GM12874 (cell line): Measurements from ENCODE around the gene FCSK.

Source experiments
- CTCF ChIP-seq: IDR thresholded peaks from 2 replicates; pipeline ENCODE4 v1.5.1; 2011; ENCODE audit warnings: low read depth, mild to moderate bottlenecking, control low read depth, low read length, moderate library complexity; ENCODE audit not compliant: insufficient read depth

FCSK gene

DNA sequence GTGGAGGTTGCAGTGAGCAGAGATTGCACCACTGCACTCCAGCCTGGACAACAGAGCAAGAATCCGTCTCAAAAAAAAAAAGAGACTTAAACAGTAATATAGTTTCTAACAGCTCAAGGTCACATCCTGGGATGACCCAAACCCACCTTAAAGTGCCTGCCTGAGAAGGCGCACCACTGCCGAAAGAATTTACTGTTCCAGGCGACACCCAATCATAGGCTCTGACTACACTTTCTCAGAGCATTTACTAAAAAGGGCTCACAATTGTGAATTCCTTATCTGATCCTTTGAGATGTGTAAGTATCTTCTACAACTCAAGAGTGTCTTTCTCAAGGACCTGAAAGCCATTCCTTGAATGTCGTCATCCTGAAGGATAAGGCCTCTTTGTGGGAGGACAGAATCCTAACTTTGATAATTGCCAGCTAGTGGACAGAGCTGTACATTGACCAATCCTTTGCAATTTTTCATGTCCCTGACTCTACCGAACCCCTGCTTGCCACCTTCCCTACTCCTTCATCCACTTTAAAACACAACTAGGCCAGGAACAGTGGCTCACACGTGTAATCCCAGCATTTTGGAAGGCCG lies 12.9 kb upstream of the FCSK start:
- TF ChIP-seq CTCF, result no peak

- TF ChIP-seq CTCF, result no peak
Observed at GRCh38 chr16:70442344-70442743, 12.1 kb upstream of the FCSK start.

DNA sequence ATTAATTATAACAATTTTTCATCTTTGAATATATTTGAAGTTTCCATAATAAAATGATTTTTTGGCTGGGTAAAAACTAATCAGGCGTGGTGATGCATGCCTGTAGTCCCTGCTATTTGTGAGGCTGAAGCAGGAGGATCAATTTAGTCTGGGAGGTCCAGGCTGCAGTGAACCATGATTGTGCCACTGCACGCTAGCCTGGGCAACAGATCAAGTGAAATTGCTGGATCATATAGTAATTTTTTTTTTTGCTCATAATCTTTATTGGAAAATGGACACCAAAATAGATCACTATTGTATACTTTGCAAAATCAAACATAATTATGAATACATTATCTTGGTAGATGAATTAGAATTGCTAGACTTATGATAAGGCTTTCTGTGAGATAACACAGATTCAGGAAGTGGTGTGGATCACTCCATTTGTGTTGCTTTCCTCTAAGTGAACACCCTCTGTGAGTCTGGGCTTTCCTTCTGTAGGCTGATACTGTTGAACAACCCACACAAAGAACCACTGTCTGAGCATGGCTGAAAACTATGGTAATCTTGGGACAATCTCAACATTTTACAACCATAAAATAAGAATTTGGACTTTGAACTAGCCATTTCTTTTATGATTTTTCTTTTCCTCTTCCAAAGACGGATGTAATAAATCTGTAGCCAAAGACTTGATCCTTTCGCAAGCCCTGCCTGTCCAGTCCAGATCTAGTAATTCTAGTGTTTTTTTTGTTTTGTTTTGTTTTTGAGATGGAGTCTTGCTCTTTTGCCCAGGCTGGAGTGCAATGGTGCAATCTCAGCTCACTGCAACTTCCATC lies 9.9 kb upstream of the FCSK start:
- TF ChIP-seq CTCF, result no peak

DNA sequence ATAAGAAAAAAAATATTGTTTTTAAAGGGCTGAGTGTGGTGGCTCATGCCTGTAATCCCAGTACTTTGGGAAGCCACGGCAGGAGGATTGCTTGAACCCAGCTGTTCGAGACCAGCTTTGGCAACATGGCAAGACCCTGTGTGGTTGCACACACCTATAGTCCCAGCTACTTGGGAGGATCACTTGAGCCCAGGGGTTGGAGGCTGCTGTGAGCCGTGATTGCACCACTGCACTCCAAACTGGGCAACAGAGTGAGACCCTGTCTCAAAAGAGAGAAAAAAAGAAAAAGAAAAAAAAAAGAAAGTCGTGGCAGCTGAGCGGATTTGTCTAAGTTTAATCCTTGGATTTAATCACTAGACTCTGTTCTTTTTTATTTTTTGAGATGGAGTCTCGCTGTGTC lies 6.3 kb upstream of the FCSK start:
- no peak for TF ChIP-seq CTCF

DNA sequence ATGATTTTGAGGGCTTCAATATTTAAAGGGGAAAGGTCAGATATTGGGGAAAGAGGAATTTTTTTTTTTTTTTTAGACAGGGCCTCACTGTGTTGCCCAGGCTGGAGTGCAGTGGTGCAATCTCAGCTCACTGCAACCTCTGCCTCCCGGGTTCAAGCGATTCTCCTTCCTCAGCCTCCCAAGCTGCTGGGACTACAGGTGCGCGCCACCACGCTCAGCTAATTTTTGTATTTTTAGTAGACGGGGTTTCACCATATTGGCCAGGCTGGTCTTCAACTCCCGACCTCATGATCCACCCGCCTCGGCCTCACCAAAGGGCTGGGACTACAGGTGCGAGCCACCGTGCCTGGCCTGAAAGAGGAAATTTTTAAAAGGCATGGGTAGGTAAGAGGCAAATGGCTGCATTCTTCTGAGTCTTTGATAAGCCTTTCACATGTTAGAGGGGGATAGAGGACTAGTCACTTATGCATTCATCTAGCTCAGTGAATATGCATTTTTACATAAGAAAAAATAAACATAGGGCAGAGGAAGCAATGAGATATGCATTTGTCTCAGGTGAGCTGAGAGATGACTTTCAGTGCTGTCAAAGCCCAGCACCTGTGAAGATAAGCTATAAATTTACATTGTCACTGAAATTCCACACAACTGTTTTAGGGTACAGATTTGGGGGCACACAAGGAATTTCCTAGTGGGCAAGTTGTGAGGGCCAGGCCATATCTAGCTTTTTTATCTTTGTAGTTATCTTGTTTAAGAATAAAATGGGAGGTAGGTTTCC lies 1.1 kb upstream of the FCSK start:
- TF ChIP-seq CTCF, result no peak

DNA sequence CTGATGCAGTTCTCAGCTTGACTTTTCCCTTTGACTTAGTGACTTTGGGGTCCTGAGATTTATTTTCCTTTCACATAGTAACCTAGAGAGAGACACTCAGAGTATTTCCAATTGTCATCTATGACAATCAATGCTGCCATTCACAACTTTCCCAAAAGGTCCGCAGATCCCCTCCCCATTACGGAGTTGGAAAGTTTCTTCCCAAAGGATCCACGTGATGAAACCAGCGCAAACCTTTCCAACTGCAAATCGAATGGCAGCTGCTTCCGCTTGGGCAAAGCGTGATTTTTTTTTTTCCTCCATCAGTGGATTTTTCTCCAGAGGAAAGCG lies 538 bp upstream of the FCSK start:
- TF ChIP-seq CTCF, result no peak

DNA sequence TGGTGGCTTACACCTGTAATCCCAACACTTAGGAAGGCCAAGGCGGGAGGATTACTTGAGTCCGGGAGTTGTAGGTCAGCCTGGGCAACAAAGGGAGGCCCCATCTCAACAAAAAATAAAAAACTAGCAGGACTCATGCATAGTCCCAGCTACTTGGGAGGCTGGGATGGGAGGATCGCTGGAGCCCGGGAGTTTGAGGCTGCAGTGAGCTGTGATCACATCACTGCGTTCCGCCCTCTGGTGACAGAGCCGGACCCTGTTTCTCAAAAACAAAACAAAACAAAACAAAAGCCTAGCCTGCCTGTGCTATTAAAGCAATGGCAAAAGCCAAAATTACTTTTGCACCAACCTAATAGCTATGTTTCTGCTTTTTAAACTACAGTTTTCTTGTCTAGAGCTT lies 1.5 kb downstream of the FCSK start:
- no peak for TF ChIP-seq CTCF
